Hepatocyte (in vitro differentiated cells): ENCODE data around the gene CAPN8.

Experiments used
- EZH2 ChIP-seq: fragments of 200-600 bp; sonication (generic); IDR thresholded peaks from 2 replicates; pipeline ENCODE4 v1.6.1; 2016; ENCODE audit warnings: antibody characterized with exemption, mild to moderate bottlenecking, borderline replicate concordance
- EZH2phosphoT487 ChIP-seq: fragments of 200-600 bp; sonication (generic); IDR thresholded peaks from one replicate; pipeline ENCODE4 v1.6.1; 2018; ENCODE audit warnings: antibody characterized with exemption, mild to moderate bottlenecking, low read depth, moderate library complexity; ENCODE audit not compliant: unreplicated experiment, severe bottlenecking
- TF ChIP-seq, protein P1 (sequence below): fragments of 200-600 bp; sonication (generic); IDR thresholded peaks from 2 replicates; pipeline ENCODE4 v1.5.1; 2016; ENCODE audit warnings: antibody characterized with exemption, mild to moderate bottlenecking; ENCODE audit not compliant: poor library complexity

DNA sequence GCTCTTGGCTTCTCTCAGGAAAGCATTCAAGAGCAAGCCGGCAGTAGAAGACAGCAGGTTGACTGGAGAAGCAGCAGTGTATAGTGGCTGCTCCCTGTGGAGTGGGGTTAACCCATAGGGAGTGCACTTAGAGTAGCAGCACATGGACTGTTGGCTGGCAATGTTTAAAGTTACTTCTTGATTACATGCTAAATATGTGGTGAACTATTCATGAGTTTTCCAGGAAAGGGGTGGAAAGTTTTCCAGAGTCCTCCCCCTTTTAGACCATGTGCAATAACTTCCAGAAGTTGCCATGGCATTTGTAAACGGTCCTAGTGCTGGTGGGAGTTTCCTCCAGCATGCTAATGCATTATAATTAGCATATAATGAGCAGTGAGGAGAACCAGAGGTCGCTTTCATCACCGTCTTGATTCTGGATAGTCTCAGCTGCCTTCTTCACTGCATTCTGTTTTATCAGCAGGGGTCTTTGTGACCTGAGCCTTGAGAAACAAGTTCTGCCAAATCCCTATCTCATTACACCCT lies 140.5 kb downstream of the CAPN8 start:
- TF ChIP-seq, protein P1, sequence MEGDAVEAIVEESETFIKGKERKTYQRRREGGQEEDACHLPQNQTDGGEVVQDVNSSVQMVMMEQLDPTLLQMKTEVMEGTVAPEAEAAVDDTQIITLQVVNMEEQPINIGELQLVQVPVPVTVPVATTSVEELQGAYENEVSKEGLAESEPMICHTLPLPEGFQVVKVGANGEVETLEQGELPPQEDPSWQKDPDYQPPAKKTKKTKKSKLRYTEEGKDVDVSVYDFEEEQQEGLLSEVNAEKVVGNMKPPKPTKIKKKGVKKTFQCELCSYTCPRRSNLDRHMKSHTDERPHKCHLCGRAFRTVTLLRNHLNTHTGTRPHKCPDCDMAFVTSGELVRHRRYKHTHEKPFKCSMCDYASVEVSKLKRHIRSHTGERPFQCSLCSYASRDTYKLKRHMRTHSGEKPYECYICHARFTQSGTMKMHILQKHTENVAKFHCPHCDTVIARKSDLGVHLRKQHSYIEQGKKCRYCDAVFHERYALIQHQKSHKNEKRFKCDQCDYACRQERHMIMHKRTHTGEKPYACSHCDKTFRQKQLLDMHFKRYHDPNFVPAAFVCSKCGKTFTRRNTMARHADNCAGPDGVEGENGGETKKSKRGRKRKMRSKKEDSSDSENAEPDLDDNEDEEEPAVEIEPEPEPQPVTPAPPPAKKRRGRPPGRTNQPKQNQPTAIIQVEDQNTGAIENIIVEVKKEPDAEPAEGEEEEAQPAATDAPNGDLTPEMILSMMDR: no peak
- TF ChIP-seq EZH2phosphoT487 (no peak), EZH2 (no peak)
